ENCODE measurements around the gene PLA1A. TPM values are rescaled to one million over a fixed set of nuclear protein-coding genes. Genes with fewer than 3 reads are reported as not detected.
A peak's percentile ranks its signal among the peaks of the same experiment; 100 is the strongest.

PLA1A gene
- total RNA-seq, 1 donor from 2014 or later = 15.0 TPM

DNA sequence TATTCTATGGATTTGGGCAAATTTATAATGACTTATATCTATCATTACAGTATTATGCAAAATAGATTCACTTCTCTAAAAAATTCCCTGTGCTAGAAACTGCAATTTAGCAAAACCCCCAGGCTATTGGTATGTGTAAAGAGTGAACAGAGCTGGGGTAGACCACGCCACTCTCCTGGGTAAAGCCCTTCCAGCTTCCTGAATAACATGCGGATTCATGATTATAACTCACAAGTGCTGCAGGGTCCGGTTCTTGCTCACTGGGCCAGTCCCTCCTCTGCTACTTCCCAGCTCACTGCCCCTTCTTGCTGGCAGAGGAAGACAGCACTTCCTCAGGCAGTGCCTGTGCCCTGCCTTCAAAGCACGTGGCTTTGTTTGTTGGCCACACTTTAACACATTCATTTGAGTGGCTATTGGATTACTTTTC is 42.4 kb upstream of the PLA1A start:
- DNase-seq (ENCODE audit: low spot score in 2 of 2) = peak in 1 of 2 donors; percentile 63
- no peaks in the 10 kb centered on the region for H3K9me3 ChIP-seq
- intact Hi-C loops (cut with DNase I) = no loop called here
- no peaks in the 10 kb centered on the region for H3K27me3 ChIP-seq
- no peak for TF ChIP-seq CTCF (IDR thresholded peaks at IDR 0.05)
- no peak overlapping the region for H3K4me3 ChIP-seq
- no peaks in the 10 kb centered on the region for H3K4me1 ChIP-seq
- H3K36me3 ChIP-seq = no peaks in the 10 kb centered on the region
- H3K27ac ChIP-seq = no peak overlapping the region

DNA sequence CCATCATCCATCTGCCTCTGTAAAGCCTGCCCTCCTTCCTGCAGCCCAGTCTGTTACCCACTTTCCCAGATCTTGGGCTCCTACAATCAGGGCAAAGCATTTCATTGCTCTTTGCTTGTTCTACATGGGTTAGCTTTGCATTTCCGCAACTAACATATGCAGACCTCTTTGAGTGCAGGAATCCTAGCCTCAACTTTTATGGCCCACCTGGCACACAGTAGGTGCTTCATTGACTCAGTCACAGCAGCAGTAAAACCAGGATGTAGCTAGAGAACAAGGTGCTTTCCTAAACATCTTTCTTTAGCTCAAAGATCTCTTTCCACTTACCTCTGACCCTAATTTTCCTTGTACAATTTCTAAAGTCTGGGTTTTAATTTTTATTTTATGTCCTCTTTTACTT is 41.8 kb upstream of the PLA1A start:
- DNase-seq (ENCODE audit: low spot score in 2 of 2) = no peak

DNA sequence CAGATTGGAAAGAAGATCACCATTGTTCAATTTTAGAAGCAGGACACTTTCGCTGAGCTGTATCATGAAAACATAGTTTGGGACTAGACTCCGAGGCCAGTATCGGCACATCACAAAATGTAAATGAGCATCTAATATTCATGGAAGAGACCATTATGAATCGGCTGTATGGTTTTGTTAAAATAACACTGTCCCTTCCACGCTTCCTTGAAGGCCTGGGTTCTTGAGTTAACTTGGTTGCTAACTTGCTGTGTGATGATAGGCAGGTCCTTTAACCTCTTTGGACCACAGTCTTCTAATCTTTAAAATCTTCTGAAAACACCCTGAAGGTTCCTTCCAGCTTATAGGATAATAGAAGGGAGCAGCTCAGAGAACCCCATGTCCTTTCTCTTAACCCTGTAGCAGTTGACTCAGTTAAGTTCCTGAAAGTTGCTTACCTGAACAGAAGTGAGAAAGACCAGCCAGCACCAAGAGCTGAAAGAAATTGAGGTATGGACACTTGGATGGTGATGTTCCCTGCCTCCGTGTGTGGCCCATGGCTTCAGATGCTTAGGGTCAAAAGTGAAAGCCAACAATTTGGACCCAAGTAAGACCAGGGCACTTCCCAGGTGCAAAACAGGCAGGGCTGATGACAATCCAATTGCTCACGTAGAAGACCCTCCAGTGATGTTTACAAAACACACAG is 40.4 kb upstream of the PLA1A start:
- no peak overlapping the region for H3K4me3 ChIP-seq
- no peak for TF ChIP-seq CTCF (IDR thresholded peaks at IDR 0.05)

More for the DNA sequence above, 41.8 kb upstream of the PLA1A start:
- no peaks in the 10 kb centered on the region for H3K9me3 ChIP-seq
- no peak for TF ChIP-seq CTCF (IDR thresholded peaks at IDR 0.05)
- H3K4me1 ChIP-seq = no peaks in the 10 kb centered on the region
- no peaks in the 10 kb centered on the region for H3K36me3 ChIP-seq
- H3K27ac ChIP-seq = no peak overlapping the region
- intact Hi-C loops (cut with DNase I) = no loop called here
- H3K27me3 ChIP-seq = no peaks in the 10 kb centered on the region
- H3K4me3 ChIP-seq = no peak overlapping the region

DNA sequence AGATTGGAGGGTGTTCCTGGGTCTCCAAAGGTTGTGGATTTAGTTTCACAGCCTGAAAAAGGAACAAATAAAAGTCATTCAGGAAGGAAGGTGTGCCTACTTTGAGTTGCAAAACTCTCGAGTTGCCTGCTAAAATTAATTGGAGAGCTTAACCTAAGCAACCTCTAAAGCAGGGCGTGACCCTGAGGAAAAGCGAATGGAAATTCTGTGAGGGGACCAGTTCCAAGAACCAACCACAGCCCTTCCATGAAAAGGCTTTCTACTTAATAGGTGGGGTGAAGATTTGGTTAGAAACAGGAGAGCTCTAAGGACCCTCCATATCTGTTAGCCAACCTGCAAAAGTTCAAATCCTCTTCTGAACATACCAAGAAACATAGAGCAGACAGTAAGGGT is 39.8 kb upstream of the PLA1A start:
- no peaks in the 10 kb centered on the region for H3K9me3 ChIP-seq
- no peak overlapping the region for H3K4me3 ChIP-seq
- H3K27me3 ChIP-seq = no peaks in the 10 kb centered on the region
- H3K27ac ChIP-seq = no peak overlapping the region
- H3K4me1 ChIP-seq = no peaks in the 10 kb centered on the region
- no peaks in the 10 kb centered on the region for H3K36me3 ChIP-seq
- TF ChIP-seq CTCF (IDR thresholded peaks at IDR 0.05) = no peak
- DNase-seq (ENCODE audit: low spot score in 2 of 2) = no peak
- intact Hi-C loops (cut with DNase I) = no loop called here

More for the DNA sequence above, 40.4 kb upstream of the PLA1A start:
- H3K36me3 ChIP-seq = no peaks in the 10 kb centered on the region
- no peaks in the 10 kb centered on the region for H3K4me1 ChIP-seq
- H3K9me3 ChIP-seq = no peaks in the 10 kb centered on the region
- DNase-seq (ENCODE audit: low spot score in 2 of 2) = no peak
- intact Hi-C loops (cut with DNase I) = no loop called here
- H3K27me3 ChIP-seq = no peaks in the 10 kb centered on the region
- H3K27ac ChIP-seq = no peak overlapping the region

DNA sequence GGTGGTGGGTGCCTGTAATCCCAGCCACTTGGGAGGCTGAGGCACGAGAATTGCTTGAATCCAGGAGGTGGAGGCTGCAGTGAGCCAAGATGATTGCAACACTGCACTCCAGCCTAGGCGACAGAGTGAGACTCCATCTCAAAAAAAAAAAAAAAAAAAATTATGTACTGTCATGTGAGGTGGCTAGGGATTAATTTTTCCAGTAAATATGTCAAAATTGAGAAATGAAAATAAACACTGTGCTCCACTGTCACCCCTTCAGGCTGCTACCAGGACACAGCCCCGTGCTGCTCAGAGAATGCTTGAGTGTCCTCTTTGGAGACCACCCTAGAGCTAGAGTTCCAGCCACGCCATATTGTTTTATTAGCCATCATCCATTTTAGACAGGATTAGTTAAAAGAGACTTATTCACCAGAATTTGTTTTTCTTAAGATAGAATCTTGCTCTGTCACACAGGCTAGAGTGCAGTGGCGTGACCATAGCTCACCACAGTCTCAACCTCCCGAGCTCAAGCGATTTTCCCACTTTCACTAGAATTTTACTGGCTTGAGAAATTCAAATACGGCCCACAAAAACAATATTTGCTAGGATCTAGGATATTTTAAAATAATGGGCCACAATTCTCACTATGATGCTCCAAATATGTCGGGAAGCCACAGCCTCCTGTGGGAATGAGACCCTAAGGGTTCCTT is 38.9 kb upstream of the PLA1A start:
- intact Hi-C loops (cut with DNase I) = no loop called here
- Histone ChIP-seq H3K27ac (no peak overlapping the region), H3K27me3 (no peaks in the 10 kb centered on the region), H3K9me3 (no peaks in the 10 kb centered on the region), H3K36me3 (no peaks in the 10 kb centered on the region), H3K4me3 (no peak overlapping the region), H3K4me1 (no peaks in the 10 kb centered on the region)
- no peak for DNase-seq (ENCODE audit: low spot score in 2 of 2)
- TF ChIP-seq CTCF (IDR thresholded peaks at IDR 0.05) = no peak

All from ascending aorta (tissue), 2 donors.